ENCODE results near the gene CCNK.

The CCNK gene

GRCh38 chr14:99467336-99468078, 13.7 kb upstream of the CCNK start:
- DNase-seq, result no peak

- no peak for DNase-seq
These were observed 13.1 kb upstream of the CCNK start for GRCh38 chr14:99468081-99468480.

GRCh38 chr14:99468836-99469592, 12.2 kb upstream of the CCNK start:
- DNase-seq, result no peak

GRCh38 chr14:99471731-99472130, 9.5 kb upstream of the CCNK start:
- DNase-seq, result no peak

- no peak for DNase-seq
These were observed 8.3 kb upstream of the CCNK start for GRCh38 chr14:99472937-99473336.

GRCh38 chr14:99473458-99473857, 7.8 kb upstream of the CCNK start:
- DNase-seq, result no peak

- DNase-seq, result no peak
These were observed 6.0 kb upstream of the CCNK start for GRCh38 chr14:99475179-99475578.

GRCh38 chr14:99475660-99476059, 5.5 kb upstream of the CCNK start:
- DNase-seq, result no peak

- DNase-seq, result no peak
These were observed 4.3 kb upstream of the CCNK start for GRCh38 chr14:99476864-99477263.

- DNase-seq, result no peak
These were observed 3.1 kb upstream of the CCNK start for GRCh38 chr14:99478128-99478527.

GRCh38 chr14:99479160-99479905, 1.9 kb upstream of the CCNK start:
- no peak for DNase-seq

- DNase-seq, result peak; percentile 37
These were observed 1.0 kb upstream of the CCNK start, which contains the start of gene SETD3 for GRCh38 chr14:99479906-99480869. Gene SETD3, minus strand, starts transcription at chr14:99480859. Its CDS starts 15,054 bp downstream, at chr14:99465805.

- no peak for DNase-seq
These were observed 513 bp downstream of the CCNK start for GRCh38 chr14:99481745-99482099.

- DNase-seq, result no peak
These were observed 2.9 kb downstream of the CCNK start for GRCh38 chr14:99484106-99484505.

GRCh38 chr14:99497341-99497740, 16.1 kb downstream of the CCNK start:
- DNase-seq, result no peak

- DNase-seq, result no peak
These were observed 16.7 kb downstream of the CCNK start for GRCh38 chr14:99497894-99498293.

- DNase-seq, result no peak
These were observed 21.8 kb downstream of the CCNK start for GRCh38 chr14:99502989-99503421.

GRCh38 chr14:99503848-99504453, 22.7 kb downstream of the CCNK start:
- no peak for DNase-seq

- DNase-seq, result no peak
These were observed 23.9 kb downstream of the CCNK start for GRCh38 chr14:99505089-99505488.

- DNase-seq, result no peak
These were observed 25.1 kb downstream of the CCNK start for GRCh38 chr14:99506276-99506675.

- DNase-seq, result no peak
These were observed 26.8 kb downstream of the CCNK start for GRCh38 chr14:99507860-99508640.

All from midbrain (tissue), 1 donor.